HFFc6 (cell line): ENCODE results near the gene NPAS2. TPM values are rescaled to one million over a fixed set of nuclear protein-coding genes. Genes with fewer than 3 reads are reported as not detected.

Experiments used
- DNase-seq: peaks from one replicate; pipeline ENCODE4 v3.0.0-alpha.2; 2018
- H3K27ac Mint-ChIP-seq: 2 replicates; pipeline ENCODE4 v1.8.0; 2020; ENCODE audit warnings: mild to moderate bottlenecking, mixed read lengths
- H3K27me3 Mint-ChIP-seq: 2 replicates; pipeline ENCODE4 v1.8.0; 2021; ENCODE audit warnings: mild to moderate bottlenecking, moderate library complexity, mixed read lengths; ENCODE audit not compliant: insufficient read depth
- H3K36me3 Mint-ChIP-seq: 2 replicates; pipeline ENCODE4 v1.8.0; 2021; ENCODE audit warnings: low read depth, mixed read lengths
- H3K4me1 Mint-ChIP-seq: 2 replicates; pipeline ENCODE4 v1.8.0; 2020; ENCODE audit warnings: low read depth, mixed read lengths
- H3K4me3 Mint-ChIP-seq: 2 replicates; pipeline ENCODE4 v1.8.0; 2020; ENCODE audit warnings: mild to moderate bottlenecking, moderate library complexity, mixed read lengths
- H3K9me3 Mint-ChIP-seq: 2 replicates; pipeline ENCODE4 v1.8.0; 2020; ENCODE audit warnings: mild to moderate bottlenecking, mixed read lengths
- total RNA-seq, 6 experiments: library from RNA; stranded (reverse); fragmentation: NEBNext Ultra II Directional; extraction: Animal tissue kit (Norgen Biotek cat#: 25700); gene quantifications; 2 replicates in 1 of 6; 3 replicates in 5 of 6; pipeline ENCODE4 v1.2.3, GENCODE V29; 2021
- TF ChIP-seq, protein P1 (sequence below): fragments of 200-600 bp; sonication (generic); IDR thresholded peaks from 2 replicates; pipeline ENCODE4 v1.5.0; 2021; ENCODE audit warnings: antibody characterized with exemption, mild to moderate bottlenecking

The NPAS2 gene
- total RNA-seq, 6 experiments from 2014 or later = 8.8 to 14.7 (median 9.3) TPM

DNA sequence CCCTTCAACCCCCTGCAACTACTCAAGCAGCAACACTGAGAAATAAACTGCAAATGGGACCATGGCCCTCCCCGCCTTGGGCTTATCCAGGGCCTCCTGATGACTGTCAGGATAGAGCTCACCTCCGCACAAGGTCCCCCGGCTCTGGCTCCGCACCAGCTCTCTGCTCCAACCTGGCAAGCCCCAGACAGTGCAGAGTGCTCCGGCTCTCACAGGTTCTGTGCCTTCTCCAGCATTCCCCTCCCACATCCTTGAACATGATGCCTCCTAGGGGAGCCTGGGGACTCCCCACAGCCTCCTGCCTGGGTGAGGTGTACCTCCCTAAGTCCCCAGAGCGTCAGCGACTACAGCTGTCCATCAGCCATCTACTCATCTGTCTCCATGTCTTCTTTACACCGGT lies 26.7 kb upstream of the NPAS2 start:
- H3K4me3 Mint-ChIP-seq = no peak overlapping the region
- peaks cover 16% of the 10 kb centered on the region for H3K27me3 Mint-ChIP-seq
- H3K9me3 Mint-ChIP-seq = no peaks in the 10 kb centered on the region
- no peak for DNase-seq
- peaks cover 5% of the 10 kb centered on the region for H3K36me3 Mint-ChIP-seq
- no peaks in the 10 kb centered on the region for H3K4me1 Mint-ChIP-seq
- TF ChIP-seq, protein P1, sequence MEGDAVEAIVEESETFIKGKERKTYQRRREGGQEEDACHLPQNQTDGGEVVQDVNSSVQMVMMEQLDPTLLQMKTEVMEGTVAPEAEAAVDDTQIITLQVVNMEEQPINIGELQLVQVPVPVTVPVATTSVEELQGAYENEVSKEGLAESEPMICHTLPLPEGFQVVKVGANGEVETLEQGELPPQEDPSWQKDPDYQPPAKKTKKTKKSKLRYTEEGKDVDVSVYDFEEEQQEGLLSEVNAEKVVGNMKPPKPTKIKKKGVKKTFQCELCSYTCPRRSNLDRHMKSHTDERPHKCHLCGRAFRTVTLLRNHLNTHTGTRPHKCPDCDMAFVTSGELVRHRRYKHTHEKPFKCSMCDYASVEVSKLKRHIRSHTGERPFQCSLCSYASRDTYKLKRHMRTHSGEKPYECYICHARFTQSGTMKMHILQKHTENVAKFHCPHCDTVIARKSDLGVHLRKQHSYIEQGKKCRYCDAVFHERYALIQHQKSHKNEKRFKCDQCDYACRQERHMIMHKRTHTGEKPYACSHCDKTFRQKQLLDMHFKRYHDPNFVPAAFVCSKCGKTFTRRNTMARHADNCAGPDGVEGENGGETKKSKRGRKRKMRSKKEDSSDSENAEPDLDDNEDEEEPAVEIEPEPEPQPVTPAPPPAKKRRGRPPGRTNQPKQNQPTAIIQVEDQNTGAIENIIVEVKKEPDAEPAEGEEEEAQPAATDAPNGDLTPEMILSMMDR = no peak
- H3K27ac Mint-ChIP-seq = no peak overlapping the region

DNA sequence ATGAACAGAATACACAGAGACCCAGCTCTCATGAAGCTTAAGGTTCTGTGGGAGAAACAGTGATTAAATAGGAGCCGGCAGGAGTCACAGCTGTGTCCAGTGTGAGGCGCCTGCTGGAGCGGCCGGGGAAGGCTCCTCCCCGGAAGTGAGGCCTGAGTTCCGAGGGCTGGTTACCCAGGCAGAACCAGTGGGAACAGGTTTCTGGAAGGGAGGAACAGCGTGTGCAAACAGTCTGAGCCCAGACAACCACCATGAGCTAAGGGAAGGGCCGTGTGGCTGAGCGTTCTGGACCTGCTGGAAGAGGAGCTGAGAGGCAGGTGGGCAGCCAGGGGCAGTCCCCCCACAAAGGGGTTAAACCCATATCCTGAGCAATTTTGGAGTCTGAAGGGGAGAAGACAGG lies 26.0 kb upstream of the NPAS2 start:
- TF ChIP-seq, protein P1 = no peak
- peaks cover 3% of the 10 kb centered on the region; the same call in 1 of the 2 replicates for H3K36me3 Mint-ChIP-seq
- DNase-seq = no peak
- H3K27me3 Mint-ChIP-seq = peaks cover 17% of the 10 kb centered on the region
- no peak overlapping the region for H3K4me3 Mint-ChIP-seq
- no peak overlapping the region for H3K27ac Mint-ChIP-seq
- H3K4me1 Mint-ChIP-seq = no peaks in the 10 kb centered on the region
- H3K9me3 Mint-ChIP-seq = no peaks in the 10 kb centered on the region

DNA sequence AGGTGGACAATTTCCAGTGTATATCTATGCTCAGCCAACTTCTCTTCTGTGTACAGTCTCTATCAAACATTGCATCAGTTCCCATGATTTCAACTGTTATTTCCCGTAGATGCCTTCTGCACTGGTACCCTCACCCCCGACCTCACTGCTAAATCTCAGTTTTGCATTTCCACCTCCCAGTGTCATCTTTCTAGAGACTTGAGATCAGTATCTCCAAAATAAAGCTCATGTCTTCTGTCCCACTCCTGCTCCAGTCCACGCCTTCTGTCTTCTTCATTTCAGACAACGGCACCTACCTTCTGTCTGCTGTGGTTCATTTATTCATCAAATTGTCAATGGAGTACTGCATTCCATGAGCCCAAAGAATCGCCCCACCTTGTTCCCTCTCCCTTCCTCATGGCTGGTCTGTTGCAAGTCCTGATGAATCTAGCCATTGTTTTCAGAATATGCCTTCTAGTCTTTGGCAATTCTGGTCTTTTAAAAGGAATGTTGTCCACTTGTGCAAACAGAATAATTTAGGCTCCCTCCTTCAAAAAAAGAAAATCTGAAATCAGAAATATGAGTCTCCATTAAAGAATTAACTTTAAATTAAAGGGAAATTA lies 23.3 kb upstream of the NPAS2 start:
- Mint-ChIP-seq H3K27me3 (peaks cover 23% of the 10 kb centered on the region), H3K9me3 (no peaks in the 10 kb centered on the region), H3K4me1 (peaks cover 10% of the 10 kb centered on the region), H3K36me3 (peaks cover 3% of the 10 kb centered on the region; the same call in 1 of the 2 replicates), H3K4me3 (no peak overlapping the region), H3K27ac (no peak overlapping the region)
- TF ChIP-seq, protein P1 = no peak
- no peak for DNase-seq

DNA sequence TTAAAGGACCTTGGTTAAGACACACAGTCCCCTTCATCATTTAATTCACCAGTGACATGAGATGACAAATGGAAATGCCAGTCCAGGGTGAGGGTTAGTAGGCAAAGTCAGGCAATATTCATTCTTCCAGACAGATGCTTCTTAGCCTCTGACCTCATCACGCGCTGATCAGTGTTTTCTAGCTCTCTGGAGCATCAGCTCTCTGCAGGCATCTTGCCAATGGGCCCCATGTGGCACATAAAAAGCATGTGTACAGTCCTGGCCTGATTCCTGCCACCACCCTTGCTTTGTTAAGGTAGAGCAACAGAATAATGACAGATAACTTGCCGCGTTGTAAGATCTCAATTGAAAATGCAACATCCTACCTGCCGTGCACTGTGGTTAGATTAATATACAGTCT lies 20.3 kb upstream of the NPAS2 start:
- Mint-ChIP-seq H3K36me3 (no peaks in the 10 kb centered on the region), H3K27ac (no peak overlapping the region), H3K27me3 (peaks cover 15% of the 10 kb centered on the region), H3K4me3 (no peak overlapping the region), H3K9me3 (no peaks in the 10 kb centered on the region), H3K4me1 (peaks cover 16% of the 10 kb centered on the region)
- no peak for DNase-seq
- TF ChIP-seq, protein P1 = no peak

DNA sequence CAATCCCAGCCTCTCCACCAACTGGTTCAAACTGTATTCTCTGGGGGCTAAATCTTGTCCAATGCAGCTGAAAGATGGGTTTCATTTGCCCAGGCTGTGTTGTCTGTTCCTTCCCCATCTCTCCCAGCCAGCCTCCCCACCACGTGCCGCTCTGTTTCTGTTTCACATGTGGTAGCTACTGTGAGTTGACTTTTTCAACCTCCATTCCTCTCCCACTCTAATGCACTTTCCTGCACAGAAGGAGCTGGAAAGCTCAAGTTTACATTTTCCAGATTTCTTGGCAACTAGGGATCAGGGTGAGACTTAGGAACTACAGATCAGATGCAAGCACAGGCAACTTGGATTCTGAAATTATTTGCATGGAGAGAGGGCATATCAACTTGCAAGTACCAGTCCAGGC lies 19.0 kb upstream of the NPAS2 start:
- H3K9me3 Mint-ChIP-seq = no peaks in the 10 kb centered on the region
- peaks cover 8% of the 10 kb centered on the region for H3K27me3 Mint-ChIP-seq
- H3K4me3 Mint-ChIP-seq = no peak overlapping the region
- no peak for DNase-seq
- no peaks in the 10 kb centered on the region for H3K36me3 Mint-ChIP-seq
- TF ChIP-seq, protein P1 = no peak
- H3K4me1 Mint-ChIP-seq = peaks cover 16% of the 10 kb centered on the region
- H3K27ac Mint-ChIP-seq = peak overlapping the region; percentile 51; the same call in 1 of the 2 replicates
